CD8-positive, alpha-beta memory T cell (primary cell): ENCODE data around the gene TNRC6C. TPM values are rescaled to one million over a fixed set of nuclear protein-coding genes. Genes with fewer than 3 reads are reported as not detected.
A peak's percentile ranks its signal among the peaks of the same experiment; 100 is the strongest.

Experiments
- CTCF ChIA-PET: fragments of 350-600 bp; sonication (Branson Sonifier 250); formaldehyde crosslinking; loops from one replicate; lab custom pipeline; 2021; ENCODE audit warnings: antibody characterized with exemption; lab: Charles Lee
- POLR2A ChIA-PET: fragments of 350-600 bp; sonication (Branson Sonifier 250); formaldehyde crosslinking; loops from one replicate; lab custom pipeline; 2021; ENCODE audit warnings: antibody characterized with exemption; lab: Charles Lee
- DNase-seq, 5 donors: peaks; one replicate each; pipeline versions ENCODE4 v3.0.0 to v3.0.0-alpha.2; 2020 to 2022; ENCODE audit warnings: mixed read lengths in 1 of 5
- H3K27ac ChIP-seq: one replicate; pipeline ENCODE4 v1.7.0; 2013; ENCODE audit warnings: low read depth, mild to moderate bottlenecking, low read length, moderate library complexity
- H3K27me3 ChIP-seq: 2 replicates; pipeline ENCODE4 v1.7.0; 2013; ENCODE audit warnings: low read length, mild to moderate bottlenecking; ENCODE audit not compliant: insufficient read depth, poor library complexity, severe bottlenecking
- H3K36me3 ChIP-seq: 2 replicates; pipeline ENCODE4 v1.7.0; 2013; ENCODE audit warnings: mild to moderate bottlenecking, low read length, moderate library complexity; ENCODE audit not compliant: insufficient read depth
- H3K4me1 ChIP-seq: 2 replicates; pipeline ENCODE4 v1.7.0; 2013; ENCODE audit warnings: mild to moderate bottlenecking, low read length, moderate library complexity; ENCODE audit not compliant: insufficient read depth
- H3K4me3 ChIP-seq: 2 replicates; pipeline ENCODE4 v1.7.0; 2013; ENCODE audit warnings: mild to moderate bottlenecking, low read length
- H3K9me3 ChIP-seq: 2 replicates; pipeline ENCODE4 v1.7.0; 2013; ENCODE audit warnings: mild to moderate bottlenecking, low read length
- H3K27ac Mint-ChIP-seq, 8 donors: one replicate each; pipeline ENCODE4 v1.8.0; 2020 to 2021; ENCODE audit warnings: mixed read lengths in 8 of 8, mild to moderate bottlenecking in 6 of 8, inconsistent platforms in 3 of 8, moderate library complexity in 3 of 8
- H3K27me3 Mint-ChIP-seq, 2 donors: one replicate each; pipeline ENCODE4 v1.8.0; 2020 to 2021; ENCODE audit warnings: mixed read lengths in 2 of 2, mild to moderate bottlenecking in 1 of 2, moderate library complexity in 1 of 2
- H3K36me3 Mint-ChIP-seq, 3 donors: one replicate each; pipeline ENCODE4 v1.8.0; 2020 to 2021; ENCODE audit warnings: mixed read lengths in 3 of 3, inconsistent platforms in 1 of 3, mild to moderate bottlenecking in 1 of 3
- H3K4me1 Mint-ChIP-seq, 3 donors: one replicate each; pipeline ENCODE4 v1.8.0; 2020 to 2021; ENCODE audit warnings: mixed read lengths in 3 of 3, inconsistent platforms in 1 of 3, mild to moderate bottlenecking in 1 of 3
- H3K4me3 Mint-ChIP-seq, 7 donors: one replicate each; pipeline ENCODE4 v1.8.0; 2020 to 2021; ENCODE audit warnings: mixed read lengths in 7 of 7, mild to moderate bottlenecking in 6 of 7, moderate library complexity in 4 of 7, inconsistent platforms in 2 of 7
- H3K9me3 Mint-ChIP-seq, 5 donors: one replicate each; pipeline ENCODE4 v1.8.0; 2020 to 2022; ENCODE audit warnings: mixed read lengths in 5 of 5, mild to moderate bottlenecking in 3 of 5, moderate library complexity in 2 of 5, inconsistent platforms in 1 of 5
- polyA plus RNA-seq: library from polyadenylated mRNA; unstranded; fragments of 300-500 nt; fragmentation: Illumina TruSeq; gene quantifications from one replicate; pipeline ENCODE4 v1.2.3, GENCODE V29; 2021
- total RNA-seq, 2 experiments: library from RNA; stranded (reverse); gene quantifications; one replicate each; pipeline ENCODE4 v1.2.3, GENCODE V29; 2021

The TNRC6C gene
- total and polyA plus RNA-seq, 3 experiments from 2014 or later: 7.4 to 28.1 (median 25.9) TPM

- Histone ChIP-seq H3K27ac (no peak overlapping the region), H3K4me1 (no peaks in the 10 kb centered on the region), H3K27me3 (no peaks in the 10 kb centered on the region), H3K4me3 (no peak overlapping the region), H3K9me3 (no peaks in the 10 kb centered on the region), H3K36me3 (peaks cover 66% of the 10 kb centered on the region)
- peaks cover 7 to 95% (median 20%) of the 10 kb centered on the region in 3 donors for H3K36me3 Mint-ChIP-seq
- H3K4me3 Mint-ChIP-seq: no peak overlapping the region
- no peaks in the 10 kb centered on the region for H3K9me3 Mint-ChIP-seq
- H3K27me3 Mint-ChIP-seq: no peaks in the 10 kb centered on the region
- POLR2A ChIA-PET: no interaction called here
- CTCF ChIA-PET: interaction anchor here (1.7 kb wide), 1 partner anchor 87 kb away, joined by 4 read pairs; no protein-coding TSS in a partner anchor
- H3K4me1 Mint-ChIP-seq: peaks cover 0 to 3% (median 2%) of the 10 kb centered on the region in 3 donors
- no peak for DNase-seq
- H3K27ac Mint-ChIP-seq: peak overlapping the region in 1 of 8 donors; percentile 72
Observed at GRCh38 chr17:78089576-78090281, 131.2 kb downstream of the TNRC6C start.

GRCh38 chr17:78092794-78093324 is 134.4 kb downstream of the TNRC6C start:
- no peaks in the 10 kb centered on the region for H3K4me1 ChIP-seq
- Mint-ChIP-seq H3K9me3 (no peaks in the 10 kb centered on the region), H3K27ac (no peak overlapping the region), H3K36me3 (peaks cover 0 to 95% (median 17%) of the 10 kb centered on the region in 3 donors), H3K4me1 (no peaks in the 10 kb centered on the region), H3K27me3 (no peaks in the 10 kb centered on the region), H3K4me3 (no peak overlapping the region)
- no peak for DNase-seq
- CTCF ChIA-PET: no interaction called here
- no peak overlapping the region for H3K4me3 ChIP-seq
- no peaks in the 10 kb centered on the region for H3K9me3 ChIP-seq
- peaks cover 70% of the 10 kb centered on the region for H3K36me3 ChIP-seq
- no peak overlapping the region for H3K27ac ChIP-seq
- POLR2A ChIA-PET: no interaction called here
- H3K27me3 ChIP-seq: no peaks in the 10 kb centered on the region

GRCh38 chr17:78095035-78095434 is 136.5 kb downstream of the TNRC6C start:
- Mint-ChIP-seq H3K4me3 (no peak overlapping the region), H3K4me1 (no peaks in the 10 kb centered on the region), H3K36me3 (peaks cover 6 to 96% (median 21%) of the 10 kb centered on the region in 3 donors), H3K27me3 (no peaks in the 10 kb centered on the region), H3K27ac (peak overlapping the region in 1 of 8 donors; percentile 33), H3K9me3 (no peaks in the 10 kb centered on the region)
- no peaks in the 10 kb centered on the region for H3K27me3 ChIP-seq
- H3K36me3 ChIP-seq: peaks cover 74% of the 10 kb centered on the region
- DNase-seq: no peak
- H3K4me3 ChIP-seq: no peak overlapping the region
- CTCF ChIA-PET: interaction anchor here (1.5 kb wide), 1 partner anchor 18 kb away, joined by 4 read pairs; no protein-coding TSS in a partner anchor
- no peaks in the 10 kb centered on the region for H3K4me1 ChIP-seq
- POLR2A ChIA-PET: no interaction called here
- no peak overlapping the region for H3K27ac ChIP-seq
- no peaks in the 10 kb centered on the region for H3K9me3 ChIP-seq

GRCh38 chr17:78096093-78096492 is 137.6 kb downstream of the TNRC6C start:
- Mint-ChIP-seq H3K4me3 (no peak overlapping the region), H3K36me3 (peaks cover 7 to 94% (median 21%) of the 10 kb centered on the region in 3 donors), H3K27ac (peak overlapping the region in 1 of 8 donors; percentile 50), H3K9me3 (no peaks in the 10 kb centered on the region), H3K27me3 (no peaks in the 10 kb centered on the region), H3K4me1 (no peaks in the 10 kb centered on the region)
- POLR2A ChIA-PET: no interaction called here
- no peak overlapping the region for H3K4me3 ChIP-seq
- H3K27me3 ChIP-seq: no peaks in the 10 kb centered on the region
- no peak overlapping the region for H3K27ac ChIP-seq
- H3K36me3 ChIP-seq: peaks cover 71% of the 10 kb centered on the region
- CTCF ChIA-PET: interaction anchor here (1.0 to 1.5 kb wide), 3 partner anchors 17 to 193 kb away, joined by 3 to 5 read pairs (median 4); no protein-coding TSS in a partner anchor
- DNase-seq: no peak
- H3K9me3 ChIP-seq: no peaks in the 10 kb centered on the region
- no peaks in the 10 kb centered on the region for H3K4me1 ChIP-seq

- Histone ChIP-seq H3K27me3 (no peaks in the 10 kb centered on the region), H3K4me3 (no peak overlapping the region), H3K36me3 (peaks cover 63% of the 10 kb centered on the region), H3K27ac (no peak overlapping the region), H3K4me1 (no peaks in the 10 kb centered on the region), H3K9me3 (no peaks in the 10 kb centered on the region)
- Mint-ChIP-seq H3K4me1 (no peaks in the 10 kb centered on the region), H3K36me3 (peaks cover 14 to 88% (median 15%) of the 10 kb centered on the region in 3 donors), H3K27ac (peak overlapping the region in 4 of 8 donors; percentile 20 to 70 (median 63)), H3K4me3 (no peak overlapping the region), H3K9me3 (no peaks in the 10 kb centered on the region), H3K27me3 (no peaks in the 10 kb centered on the region)
- CTCF ChIA-PET: interaction anchor here (0.6 to 1.0 kb wide), 2 partner anchors 9 to 75 kb away, joined by 3 to 4 read pairs; no protein-coding TSS in a partner anchor
- POLR2A ChIA-PET: no interaction called here
- no peak for DNase-seq
Observed at GRCh38 chr17:78101112-78101511, 142.6 kb downstream of the TNRC6C start.

GRCh38 chr17:78101542-78101941 is 143.0 kb downstream of the TNRC6C start:
- no peaks in the 10 kb centered on the region for H3K27me3 ChIP-seq
- Mint-ChIP-seq H3K9me3 (no peaks in the 10 kb centered on the region), H3K27ac (peak overlapping the region in 4 of 8 donors; percentile 20 to 90 (median 64)), H3K36me3 (peaks cover 14 to 84% (median 15%) of the 10 kb centered on the region in 3 donors), H3K4me1 (no peaks in the 10 kb centered on the region), H3K4me3 (no peak overlapping the region), H3K27me3 (no peaks in the 10 kb centered on the region)
- no peaks in the 10 kb centered on the region for H3K9me3 ChIP-seq
- H3K36me3 ChIP-seq: peaks cover 59% of the 10 kb centered on the region
- ChIA-PET POLR2A (no interaction called here), CTCF (no interaction called here)
- no peaks in the 10 kb centered on the region for H3K4me1 ChIP-seq
- H3K4me3 ChIP-seq: no peak overlapping the region
- no peak for DNase-seq
- no peak overlapping the region for H3K27ac ChIP-seq

GRCh38 chr17:78103311-78103710 is 144.8 kb downstream of the TNRC6C start:
- H3K4me3 ChIP-seq: no peak overlapping the region
- Mint-ChIP-seq H3K36me3 (peaks cover 14 to 82% (median 15%) of the 10 kb centered on the region in 3 donors), H3K4me1 (peaks cover 2 to 11% (median 8%) of the 10 kb centered on the region in 3 donors), H3K4me3 (no peak overlapping the region), H3K9me3 (no peaks in the 10 kb centered on the region), H3K27me3 (no peaks in the 10 kb centered on the region), H3K27ac (peak overlapping the region in 2 of 8 donors; percentile 30 to 58)
- ChIA-PET CTCF (interaction anchor here (0.9 kb wide), 1 partner anchor 73 kb away, joined by 3 read pairs; no protein-coding TSS in a partner anchor), POLR2A (no interaction called here)
- peaks cover 46% of the 10 kb centered on the region for H3K36me3 ChIP-seq
- H3K27ac ChIP-seq: no peak overlapping the region
- no peaks in the 10 kb centered on the region for H3K9me3 ChIP-seq
- H3K4me1 ChIP-seq: peaks cover 5% of the 10 kb centered on the region
- no peak for DNase-seq
- no peaks in the 10 kb centered on the region for H3K27me3 ChIP-seq

GRCh38 chr17:78104540-78104941 is 146.0 kb downstream of the TNRC6C start:
- no peak overlapping the region for H3K27ac Mint-ChIP-seq
- no peaks in the 10 kb centered on the region for H3K27me3 ChIP-seq
- peaks cover 5% of the 10 kb centered on the region for H3K4me1 ChIP-seq
- POLR2A ChIA-PET: no interaction called here
- H3K9me3 ChIP-seq: no peaks in the 10 kb centered on the region
- peaks cover 12 to 82% (median 14%) of the 10 kb centered on the region in 3 donors for H3K36me3 Mint-ChIP-seq
- H3K9me3 Mint-ChIP-seq: no peaks in the 10 kb centered on the region
- H3K27ac ChIP-seq: no peak overlapping the region
- no peak overlapping the region for H3K4me3 ChIP-seq
- no peak overlapping the region for H3K4me3 Mint-ChIP-seq
- no peak for DNase-seq
- CTCF ChIA-PET: no interaction called here
- peaks cover 2 to 19% (median 8%) of the 10 kb centered on the region in 3 donors for H3K4me1 Mint-ChIP-seq
- H3K36me3 ChIP-seq: peaks cover 37% of the 10 kb centered on the region
- H3K27me3 Mint-ChIP-seq: no peaks in the 10 kb centered on the region
